Activated CD4-positive, alpha-beta memory T cell treated with anti-CD3 and anti-CD28 coated beads for 36 hours (primary cell): Measurements from ENCODE around the gene HOMER1. TPM values are rescaled to one million over a fixed set of nuclear protein-coding genes. Genes with fewer than 3 reads are reported as not detected.

Source experiments
- CTCF ChIA-PET: fragments of 350-600 bp; sonication (Branson Sonifier 250); formaldehyde crosslinking; loops from one replicate; lab custom pipeline; 2021; ENCODE audit warnings: antibody characterized with exemption, inconsistent platforms; lab: Charles Lee
- POLR2A ChIA-PET: fragments of 350-600 bp; sonication (Branson Sonifier 250); formaldehyde crosslinking; loops from one replicate; lab custom pipeline; 2021; ENCODE audit warnings: antibody characterized with exemption; lab: Charles Lee
- DNase-seq: peaks from one replicate; pipeline ENCODE4 v3.0.0-alpha.2; 2020
- H3K27ac Mint-ChIP-seq: one replicate; pipeline ENCODE4 v1.8.0; 2021; ENCODE audit warnings: mixed read lengths
- H3K27me3 Mint-ChIP-seq: one replicate; pipeline ENCODE4 v1.8.0; 2021; ENCODE audit warnings: mixed read lengths
- H3K36me3 Mint-ChIP-seq: one replicate; pipeline ENCODE4 v1.8.0; 2021; ENCODE audit warnings: mixed read lengths
- H3K4me1 Mint-ChIP-seq: one replicate; pipeline ENCODE4 v1.8.0; 2021; ENCODE audit warnings: low read depth, mixed read lengths
- H3K4me3 Mint-ChIP-seq: one replicate; pipeline ENCODE4 v1.8.0; 2021; ENCODE audit warnings: mild to moderate bottlenecking, mixed read lengths
- H3K9me3 Mint-ChIP-seq: one replicate; pipeline ENCODE4 v1.8.0; 2021; ENCODE audit warnings: mixed read lengths
- intact Hi-C: fragments of 100-400 bp; cut with micrococcal nuclease; formaldehyde crosslinking; loops from one replicate; pipeline ENCODE4 v1.15.1; 2023
- total RNA-seq, 2 experiments: library from RNA; stranded (reverse); gene quantifications; one replicate each; pipeline ENCODE4 v1.2.3, GENCODE V29; 2021

HOMER1 gene
- total RNA-seq, 2 experiments from 2014 or later = 3.8 to 4.3 TPM

DNA sequence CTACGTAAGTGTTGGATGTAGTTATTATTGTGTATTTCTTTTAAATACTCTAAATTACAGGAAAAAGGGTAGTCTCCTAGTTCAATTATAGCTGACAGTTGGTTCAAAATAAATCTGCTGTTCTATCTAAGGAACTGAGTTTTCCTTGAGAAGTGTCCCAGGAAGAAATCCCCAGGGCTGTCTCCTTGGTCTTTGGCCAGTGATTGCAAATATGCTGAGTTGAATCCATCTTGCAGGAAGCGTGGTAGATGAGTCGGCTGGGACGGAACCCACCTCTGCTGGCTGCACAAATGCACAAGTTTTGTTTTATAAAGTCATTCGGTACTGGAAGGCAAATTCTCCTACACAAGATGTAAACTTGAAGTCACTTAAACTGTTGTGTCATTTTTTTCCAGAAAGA lies 30.2 kb upstream of the HOMER1 start:
- POLR2A ChIA-PET = no interaction called here
- CTCF ChIA-PET = no interaction called here
- Mint-ChIP-seq H3K9me3 (no peaks in the 10 kb centered on the region), H3K4me1 (no peaks in the 10 kb centered on the region), H3K27me3 (peaks cover 2% of the 10 kb centered on the region), H3K36me3 (no peaks in the 10 kb centered on the region), H3K4me3 (no peak overlapping the region), H3K27ac (no peak overlapping the region)
- DNase-seq = no peak
- intact Hi-C loops = no loop called here

DNA sequence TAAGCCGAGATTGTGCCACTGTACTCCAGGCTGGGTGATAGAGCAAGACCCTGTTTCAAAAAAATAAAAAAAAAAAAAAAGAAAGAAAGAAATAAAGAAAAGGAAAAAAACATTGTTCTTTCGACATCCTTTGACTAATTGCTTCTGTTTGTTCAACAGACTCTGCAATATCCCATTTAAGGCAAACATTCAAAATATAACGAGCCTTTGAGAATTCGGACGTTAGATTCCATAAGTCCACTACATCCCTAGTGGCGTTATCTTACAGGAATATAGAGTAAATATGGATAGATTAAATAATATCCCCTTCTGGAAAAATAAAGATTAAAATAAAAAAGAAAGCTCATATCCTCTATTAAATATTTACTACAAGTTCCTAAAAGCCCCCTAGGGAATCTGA lies 27.0 kb upstream of the HOMER1 start:
- POLR2A ChIA-PET = no interaction called here
- Mint-ChIP-seq H3K4me3 (no peak overlapping the region), H3K36me3 (no peaks in the 10 kb centered on the region), H3K27me3 (peaks cover 5% of the 10 kb centered on the region), H3K4me1 (no peaks in the 10 kb centered on the region), H3K9me3 (no peaks in the 10 kb centered on the region), H3K27ac (no peak overlapping the region)
- intact Hi-C loops = no loop called here
- CTCF ChIA-PET = no interaction called here
- DNase-seq = no peak

DNA sequence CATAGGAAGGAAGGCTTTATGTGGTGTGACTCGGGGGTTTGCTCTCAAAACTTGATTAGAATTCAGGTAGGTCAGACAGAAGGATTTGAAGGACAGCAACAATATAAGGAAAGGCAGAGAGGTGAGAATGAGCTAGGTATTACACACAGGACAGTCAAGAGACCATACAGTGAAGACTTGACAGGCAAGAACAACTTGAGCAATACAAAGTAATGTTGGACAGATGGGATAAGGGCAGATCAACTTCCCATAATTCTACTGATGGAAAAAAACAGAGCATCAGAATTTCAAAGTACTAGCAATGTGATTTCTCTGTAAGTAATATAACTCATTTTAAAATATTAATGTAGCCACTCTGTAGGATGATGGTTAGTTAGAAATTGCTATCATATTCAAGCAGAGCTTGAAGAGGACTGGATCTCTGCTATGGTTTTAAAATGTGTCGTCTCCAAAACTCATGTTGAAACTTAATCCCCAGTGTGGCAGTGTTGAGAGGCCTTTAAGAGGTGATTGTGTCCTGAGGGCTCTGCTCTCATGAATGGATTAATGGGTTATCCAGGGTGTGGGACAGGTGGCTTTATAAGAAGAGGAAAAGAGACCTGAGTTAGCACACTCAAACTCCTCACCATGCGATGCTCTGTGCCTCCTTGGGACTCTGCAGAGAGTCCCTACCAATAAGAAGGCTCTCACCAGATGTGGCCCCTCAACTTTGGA lies 22.4 kb upstream of the HOMER1 start:
- DNase-seq = no peak
- CTCF ChIA-PET = interaction anchor here (1.1 to 2.9 kb wide), 2 partner anchors 403 to 511 kb away, joined by 3 to 10 read pairs; no protein-coding TSS in a partner anchor
- Mint-ChIP-seq H3K27ac (no peak overlapping the region), H3K36me3 (no peaks in the 10 kb centered on the region), H3K27me3 (peaks cover 3% of the 10 kb centered on the region), H3K9me3 (no peaks in the 10 kb centered on the region), H3K4me3 (no peak overlapping the region), H3K4me1 (no peaks in the 10 kb centered on the region)
- POLR2A ChIA-PET = no interaction called here
- intact Hi-C loops = no loop called here

DNA sequence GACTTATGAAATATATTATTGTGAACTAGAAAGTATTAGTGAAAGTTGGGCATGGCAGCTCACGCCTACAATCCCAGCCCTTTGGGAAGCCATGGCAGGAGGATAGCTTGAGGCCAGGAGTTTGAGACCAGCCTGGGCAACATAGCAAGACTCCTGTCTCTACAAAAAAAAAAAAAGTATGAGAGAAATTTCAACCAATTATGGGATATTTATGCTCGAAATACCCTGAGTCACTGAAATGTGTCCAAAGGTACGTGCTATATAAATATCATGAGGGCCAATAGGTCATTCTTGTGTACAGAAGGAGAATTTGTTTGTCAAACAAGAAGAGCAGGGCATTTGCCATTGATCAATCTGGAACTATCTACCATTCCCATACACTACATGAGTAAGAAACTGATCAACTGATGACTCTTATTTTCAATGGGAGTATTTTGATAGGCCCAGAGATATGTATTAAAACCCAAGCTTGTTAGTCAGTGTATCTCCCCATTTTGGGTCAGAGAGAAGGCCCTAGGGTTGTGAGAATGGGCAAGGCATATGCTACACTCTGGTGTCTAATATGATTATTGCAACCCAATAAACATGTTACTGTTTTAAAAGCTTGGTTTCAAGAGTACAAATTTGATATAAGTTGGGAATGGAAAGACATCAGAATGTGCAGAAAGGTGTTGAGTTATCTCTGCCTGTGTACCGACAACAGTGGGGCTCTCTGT lies 21.7 kb upstream of the HOMER1 start:
- CTCF ChIA-PET = interaction anchor here (1.1 to 2.9 kb wide), 2 partner anchors 402 to 510 kb away, joined by 3 to 10 read pairs; no protein-coding TSS in a partner anchor
- no peaks in the 10 kb centered on the region for H3K36me3 Mint-ChIP-seq
- H3K4me3 Mint-ChIP-seq = no peak overlapping the region
- H3K4me1 Mint-ChIP-seq = no peaks in the 10 kb centered on the region
- peaks cover 6% of the 10 kb centered on the region for H3K27me3 Mint-ChIP-seq
- POLR2A ChIA-PET = no interaction called here
- DNase-seq = no peak
- H3K27ac Mint-ChIP-seq = no peak overlapping the region
- intact Hi-C loops = no loop called here
- no peaks in the 10 kb centered on the region for H3K9me3 Mint-ChIP-seq

DNA sequence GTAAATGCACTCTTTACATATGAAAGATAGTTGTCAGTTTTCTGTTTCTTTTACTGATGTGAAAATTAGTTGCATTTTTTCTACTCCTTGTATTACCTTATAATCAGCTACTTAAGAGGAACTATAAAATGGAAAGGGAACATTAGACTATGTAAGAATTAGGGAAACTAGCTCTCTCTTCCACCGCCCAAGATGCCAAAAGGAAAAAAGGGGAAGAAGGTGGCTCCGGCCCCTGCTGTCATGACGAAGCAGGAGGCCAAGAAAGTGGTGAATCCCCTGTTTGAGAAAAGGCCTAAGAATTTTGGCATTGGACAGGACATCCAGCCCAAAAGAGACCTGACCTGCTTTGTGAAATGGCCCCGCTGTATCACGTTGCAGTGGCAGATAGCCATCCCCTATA lies 15.2 kb upstream of the HOMER1 start:
- POLR2A ChIA-PET = no interaction called here
- Mint-ChIP-seq H3K9me3 (peaks cover 13% of the 10 kb centered on the region), H3K27me3 (peaks cover 10% of the 10 kb centered on the region), H3K4me1 (no peaks in the 10 kb centered on the region), H3K27ac (no peak overlapping the region), H3K36me3 (peaks cover 8% of the 10 kb centered on the region), H3K4me3 (no peak overlapping the region)
- CTCF ChIA-PET = no interaction called here
- intact Hi-C loops = no loop called here
- DNase-seq = no peak

DNA sequence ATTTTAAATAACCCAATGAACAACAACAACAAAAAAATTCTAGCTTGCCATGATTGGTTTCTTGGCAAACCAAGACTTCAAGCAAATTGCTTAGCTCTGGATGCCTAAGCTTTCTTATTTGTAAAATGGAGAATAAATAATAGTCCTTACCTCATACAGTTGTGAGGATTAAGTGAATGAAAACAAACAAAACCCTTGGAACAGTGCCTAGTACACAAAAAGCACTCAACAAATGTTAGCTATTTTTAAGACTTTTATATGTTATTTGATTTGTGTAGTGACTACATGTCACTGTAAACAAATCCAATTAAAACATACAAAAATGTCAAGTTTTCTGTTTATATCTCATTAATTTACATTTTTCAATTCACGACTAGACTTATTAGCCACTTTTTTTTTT lies 13.5 kb upstream of the HOMER1 start:
- POLR2A ChIA-PET = no interaction called here
- Mint-ChIP-seq H3K27ac (no peak overlapping the region), H3K36me3 (peaks cover 8% of the 10 kb centered on the region), H3K9me3 (peaks cover 13% of the 10 kb centered on the region), H3K4me1 (no peaks in the 10 kb centered on the region), H3K27me3 (peaks cover 14% of the 10 kb centered on the region), H3K4me3 (no peak overlapping the region)
- intact Hi-C loops = no loop called here
- CTCF ChIA-PET = no interaction called here
- DNase-seq = no peak

DNA sequence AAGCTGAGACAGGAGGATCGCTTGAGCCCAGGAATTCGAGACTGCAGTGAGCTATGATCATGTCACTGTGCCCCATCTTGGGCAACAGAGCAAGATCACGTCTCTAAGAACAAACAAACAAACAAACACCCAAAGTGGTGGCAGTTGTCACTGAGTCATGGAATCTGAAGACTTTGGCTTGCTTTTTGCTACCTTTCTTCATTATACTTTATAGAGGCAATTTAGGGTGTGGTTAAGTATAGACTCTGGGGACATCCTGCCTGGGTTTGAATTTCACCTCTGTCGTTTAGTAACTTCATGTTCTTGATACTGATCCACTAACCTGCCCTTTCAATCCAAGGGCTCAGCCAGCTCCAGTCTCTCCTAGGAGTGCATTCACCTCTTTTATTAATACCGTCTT lies 13.0 kb upstream of the HOMER1 start:
- Mint-ChIP-seq H3K4me1 (no peaks in the 10 kb centered on the region), H3K27me3 (peaks cover 14% of the 10 kb centered on the region), H3K4me3 (no peak overlapping the region), H3K27ac (no peak overlapping the region), H3K9me3 (peaks cover 13% of the 10 kb centered on the region), H3K36me3 (peaks cover 8% of the 10 kb centered on the region)
- ChIA-PET POLR2A (no interaction called here), CTCF (no interaction called here)
- intact Hi-C loops = no loop called here
- no peak for DNase-seq

DNA sequence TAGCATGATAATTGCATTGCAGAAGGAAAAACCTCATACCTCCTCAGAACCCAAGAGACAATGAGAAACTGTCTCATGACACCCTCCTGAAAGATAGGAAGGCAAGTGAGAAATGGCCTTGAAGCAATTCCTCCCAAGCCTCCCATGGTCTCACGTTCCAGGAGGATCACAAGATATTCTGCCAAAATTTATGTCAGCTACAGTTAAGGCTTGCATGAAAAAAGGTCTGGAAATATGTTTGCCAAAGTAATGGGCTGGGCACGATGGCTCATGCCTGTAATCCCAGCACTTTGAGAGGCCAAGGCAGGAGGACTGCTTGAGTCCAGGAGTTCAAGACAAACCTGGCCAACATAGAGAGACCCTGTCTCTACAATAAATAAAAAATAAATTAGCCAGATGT lies 12.6 kb upstream of the HOMER1 start:
- Mint-ChIP-seq H3K9me3 (peaks cover 13% of the 10 kb centered on the region), H3K4me3 (no peak overlapping the region), H3K36me3 (peaks cover 8% of the 10 kb centered on the region), H3K27me3 (peaks cover 14% of the 10 kb centered on the region), H3K4me1 (no peaks in the 10 kb centered on the region), H3K27ac (no peak overlapping the region)
- ChIA-PET POLR2A (no interaction called here), CTCF (no interaction called here)
- intact Hi-C loops = no loop called here
- DNase-seq = no peak

DNA sequence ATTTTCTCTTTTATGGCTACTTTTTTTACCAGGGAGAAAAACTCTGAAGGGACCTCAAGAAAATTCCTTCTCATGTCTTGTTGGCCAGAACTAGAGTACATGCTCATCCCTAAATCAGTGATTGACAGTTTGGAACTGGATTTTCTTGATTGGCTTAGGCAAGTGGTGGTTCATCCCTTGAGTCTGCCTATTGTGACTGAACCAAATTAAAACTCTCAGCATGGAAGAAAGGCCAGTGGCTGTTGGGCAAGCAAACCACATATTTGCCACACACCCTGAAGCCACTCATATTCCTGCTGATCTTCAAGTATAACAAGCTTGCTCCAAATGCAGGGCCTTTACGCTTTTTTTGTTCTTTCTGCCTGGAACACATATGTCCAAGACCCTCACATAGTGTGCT lies 7.2 kb upstream of the HOMER1 start:
- DNase-seq = no peak
- Mint-ChIP-seq H3K27me3 (peaks cover 11% of the 10 kb centered on the region), H3K4me3 (no peak overlapping the region), H3K9me3 (peaks cover 10% of the 10 kb centered on the region), H3K27ac (no peak overlapping the region), H3K4me1 (no peaks in the 10 kb centered on the region), H3K36me3 (peaks cover 8% of the 10 kb centered on the region)
- POLR2A ChIA-PET = no interaction called here
- intact Hi-C loops = no loop called here
- CTCF ChIA-PET = no interaction called here

DNA sequence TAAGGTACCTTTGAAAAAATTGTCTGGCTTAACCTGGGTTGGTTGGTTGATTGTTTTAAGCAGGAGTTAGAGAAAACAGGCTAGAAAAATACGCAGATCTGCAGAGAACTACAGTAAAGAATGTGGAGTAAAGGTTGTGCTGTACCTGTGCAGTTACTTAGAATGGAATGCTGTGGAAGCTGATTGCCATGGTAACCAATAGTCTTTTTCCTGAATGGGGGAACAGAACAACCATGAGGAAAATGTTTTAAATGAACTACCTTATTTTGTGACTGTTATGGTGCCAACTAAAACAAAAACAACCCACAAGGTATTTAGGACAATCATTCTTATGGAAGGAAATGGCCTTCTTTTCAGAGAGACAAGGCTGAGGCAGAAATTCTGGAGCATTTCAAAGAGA lies 4.8 kb upstream of the HOMER1 start:
- H3K27ac Mint-ChIP-seq = no peak overlapping the region
- H3K4me3 Mint-ChIP-seq = no peak overlapping the region
- no peaks in the 10 kb centered on the region for H3K9me3 Mint-ChIP-seq
- intact Hi-C loops = no loop called here
- peaks cover 2% of the 10 kb centered on the region for H3K36me3 Mint-ChIP-seq
- POLR2A ChIA-PET = no interaction called here
- peaks cover 3% of the 10 kb centered on the region for H3K27me3 Mint-ChIP-seq
- H3K4me1 Mint-ChIP-seq = peaks cover 7% of the 10 kb centered on the region
- no peak for DNase-seq
- CTCF ChIA-PET = interaction anchor here (0.5 kb wide), 1 partner anchor 50 kb away, joined by 4 read pairs; no protein-coding TSS in a partner anchor

DNA sequence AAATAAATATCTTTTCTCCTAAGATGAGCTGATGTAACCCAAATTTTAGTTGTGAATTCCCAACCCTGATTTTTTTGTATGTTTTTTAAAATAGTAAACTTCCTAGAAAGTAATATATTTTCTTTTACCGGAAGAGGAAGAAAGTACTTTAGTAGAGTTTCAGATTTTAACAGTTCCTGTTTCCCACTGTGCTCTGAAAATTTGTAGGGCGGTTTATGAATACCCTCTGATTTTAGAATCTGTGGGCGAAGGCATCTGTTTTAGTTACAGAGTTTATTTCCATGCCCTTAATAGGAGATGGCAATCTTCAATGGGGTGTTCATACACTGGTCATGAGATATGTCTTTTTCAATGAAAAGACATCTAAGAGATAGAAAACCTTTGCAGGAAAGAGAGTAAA lies 3.7 kb upstream of the HOMER1 start:
- DNase-seq = no peak
- peaks cover 2% of the 10 kb centered on the region for H3K36me3 Mint-ChIP-seq
- peaks cover 13% of the 10 kb centered on the region for H3K4me1 Mint-ChIP-seq
- POLR2A ChIA-PET = interaction anchor here (1.0 kb wide), 1 partner anchor 9 kb away, joined by 3 read pairs; no protein-coding TSS in a partner anchor
- H3K27me3 Mint-ChIP-seq = peaks cover 6% of the 10 kb centered on the region
- H3K9me3 Mint-ChIP-seq = no peaks in the 10 kb centered on the region
- CTCF ChIA-PET = interaction anchor here (0.6 kb wide), 1 partner anchor 1523 kb away, joined by 5 read pairs; no protein-coding TSS in a partner anchor
- H3K27ac Mint-ChIP-seq = no peak overlapping the region
- intact Hi-C loops = no loop called here
- H3K4me3 Mint-ChIP-seq = no peak overlapping the region

DNA sequence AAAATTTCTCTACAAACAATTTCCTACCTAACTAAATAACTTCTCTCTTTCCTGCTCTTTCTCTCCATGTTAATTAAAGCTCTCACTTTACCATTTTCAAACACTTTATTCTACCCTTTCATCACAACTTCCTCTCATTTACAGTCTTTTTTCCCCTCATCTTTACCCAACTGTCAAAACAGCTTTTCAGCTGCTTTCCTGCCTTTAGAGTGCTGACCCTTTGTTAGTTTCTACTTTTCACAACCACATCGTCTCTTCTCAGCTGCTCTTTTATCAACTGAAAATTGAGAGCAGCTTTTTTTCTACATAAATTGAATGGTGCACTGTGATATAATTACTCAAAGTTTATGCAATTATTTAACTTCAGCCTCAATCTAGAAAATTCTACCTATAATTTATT lies 3.1 kb upstream of the HOMER1 start:
- Mint-ChIP-seq H3K9me3 (no peaks in the 10 kb centered on the region), H3K36me3 (peaks cover 2% of the 10 kb centered on the region), H3K4me3 (no peak overlapping the region), H3K27me3 (peaks cover 11% of the 10 kb centered on the region), H3K4me1 (peaks cover 18% of the 10 kb centered on the region), H3K27ac (no peak overlapping the region)
- intact Hi-C loops = no loop called here
- CTCF ChIA-PET = no interaction called here
- no peak for DNase-seq
- POLR2A ChIA-PET = interaction anchor here (1.0 kb wide), 1 partner anchor 8 kb away, joined by 3 read pairs; no protein-coding TSS in a partner anchor
